Neutrophil (primary cell): ENCODE results near the gene CEP20.

Experiments
- H3K27ac ChIP-seq: fragments of 200-600 bp; sonication (generic); 2 replicates; pipeline ENCODE4 v1.5.1; 2016; ENCODE audit warnings: mild to moderate bottlenecking, moderate library complexity
- H3K27me3 ChIP-seq: fragments of 200-600 bp; sonication (generic); 2 replicates; pipeline ENCODE4 v1.6.0; 2016; ENCODE audit warnings: mild to moderate bottlenecking
- H3K36me3 ChIP-seq: fragments of 200-600 bp; sonication (generic); 2 replicates; pipeline ENCODE4 v1.5.1; 2017
- H3K4me1 ChIP-seq, 2 experiments: fragments of 200-600 bp in 1 of 2; sonication (generic) in 1 of 2; 1 replicate in 1 of 2; 2 replicates in 1 of 2; pipeline versions ENCODE4 v1.5.1 to v1.6.1; 2013 to 2016; ENCODE audit warnings: low read depth in 1 of 2, low read length in 1 of 2, mild to moderate bottlenecking in 1 of 2, moderate library complexity in 1 of 2; ENCODE audit not compliant: control insufficient read depth in 1 of 2, insufficient read depth in 1 of 2
- H3K4me3 ChIP-seq, 2 experiments: fragments of 200-600 bp in 1 of 2; sonication (generic) in 1 of 2; 1 replicate in 1 of 2; 2 replicates in 1 of 2; pipeline ENCODE4 v1.5.1; 2013 to 2016; ENCODE audit warnings: low read depth in 1 of 2, low read length in 1 of 2, mild to moderate bottlenecking in 1 of 2, moderate library complexity in 1 of 2
- H3K9me3 ChIP-seq: fragments of 200-600 bp; sonication (generic); 2 replicates; pipeline ENCODE4 v1.5.1; 2016
- TF ChIP-seq, protein P1 (sequence below): fragments of 200-600 bp; sonication (generic); IDR thresholded peaks from 2 replicates; pipeline ENCODE4 v1.5.1; 2016; ENCODE audit warnings: antibody characterized with exemption

CEP20 gene

GRCh38 chr16:15829460-15829859 lies 58.9 kb downstream of the CEP20 start:
- Histone ChIP-seq H3K36me3 (no peaks in the 10 kb centered on the region), H3K27ac (no peak overlapping the region)

DNA sequence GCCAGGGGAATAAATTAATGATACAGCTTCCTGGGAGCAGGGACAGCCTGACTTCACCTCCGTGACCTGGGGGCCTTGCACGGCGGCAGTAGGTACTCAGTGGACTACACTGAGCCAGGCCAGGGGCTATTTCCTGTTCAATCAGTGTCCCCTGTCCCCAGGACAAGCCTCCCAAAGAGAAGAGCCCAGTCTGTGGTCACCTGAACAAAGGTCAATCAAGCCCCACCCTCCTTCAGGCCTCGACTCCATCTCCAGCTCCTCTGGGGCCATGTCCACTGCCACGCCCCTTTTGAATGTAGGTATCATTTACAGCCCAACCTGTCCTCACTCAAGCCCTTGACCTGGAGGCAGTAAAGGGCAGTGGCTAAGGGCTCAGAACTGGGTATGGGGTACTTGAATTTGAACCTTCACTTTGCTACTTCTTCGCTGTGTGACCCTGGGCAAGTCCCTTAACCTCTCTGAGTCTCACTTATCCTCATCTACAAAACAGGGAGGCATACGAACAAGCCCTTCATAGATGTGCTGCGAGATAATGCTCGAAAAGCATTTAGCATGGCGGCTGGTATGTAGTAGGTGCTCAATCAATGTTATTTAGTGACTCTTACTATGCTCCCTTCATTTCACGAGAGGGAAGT lies 60.6 kb downstream of the CEP20 start:
- Histone ChIP-seq H3K27me3 (no peaks in the 10 kb centered on the region), H3K27ac (no peak overlapping the region), H3K9me3 (no peaks in the 10 kb centered on the region), H3K4me3 (no peak overlapping the region), H3K36me3 (no peaks in the 10 kb centered on the region), H3K4me1 (peaks cover 1 to 13% of the 10 kb centered on the region in 2 experiments)
- TF ChIP-seq, protein P1, sequence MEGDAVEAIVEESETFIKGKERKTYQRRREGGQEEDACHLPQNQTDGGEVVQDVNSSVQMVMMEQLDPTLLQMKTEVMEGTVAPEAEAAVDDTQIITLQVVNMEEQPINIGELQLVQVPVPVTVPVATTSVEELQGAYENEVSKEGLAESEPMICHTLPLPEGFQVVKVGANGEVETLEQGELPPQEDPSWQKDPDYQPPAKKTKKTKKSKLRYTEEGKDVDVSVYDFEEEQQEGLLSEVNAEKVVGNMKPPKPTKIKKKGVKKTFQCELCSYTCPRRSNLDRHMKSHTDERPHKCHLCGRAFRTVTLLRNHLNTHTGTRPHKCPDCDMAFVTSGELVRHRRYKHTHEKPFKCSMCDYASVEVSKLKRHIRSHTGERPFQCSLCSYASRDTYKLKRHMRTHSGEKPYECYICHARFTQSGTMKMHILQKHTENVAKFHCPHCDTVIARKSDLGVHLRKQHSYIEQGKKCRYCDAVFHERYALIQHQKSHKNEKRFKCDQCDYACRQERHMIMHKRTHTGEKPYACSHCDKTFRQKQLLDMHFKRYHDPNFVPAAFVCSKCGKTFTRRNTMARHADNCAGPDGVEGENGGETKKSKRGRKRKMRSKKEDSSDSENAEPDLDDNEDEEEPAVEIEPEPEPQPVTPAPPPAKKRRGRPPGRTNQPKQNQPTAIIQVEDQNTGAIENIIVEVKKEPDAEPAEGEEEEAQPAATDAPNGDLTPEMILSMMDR: no peak

More at GRCh38 chr16:15829460-15829859, 58.9 kb downstream of the CEP20 start:
- H3K27me3 ChIP-seq: no peaks in the 10 kb centered on the region
- no peak overlapping the region for H3K4me3 ChIP-seq
- no peaks in the 10 kb centered on the region for H3K9me3 ChIP-seq
- TF ChIP-seq, protein P1: no peak
- H3K4me1 ChIP-seq: peaks cover 18 to 26% of the 10 kb centered on the region in 2 experiments

GRCh38 chr16:15827299-15827698 lies 61.1 kb downstream of the CEP20 start:
- H3K4me1 ChIP-seq: peaks cover 0 to 13% of the 10 kb centered on the region in 2 experiments

GRCh38 chr16:15825750-15826305 lies 62.6 kb downstream of the CEP20 start:
- H3K27me3 ChIP-seq: no peaks in the 10 kb centered on the region
- TF ChIP-seq, protein P1: no peak
- H3K9me3 ChIP-seq: no peaks in the 10 kb centered on the region
- no peak overlapping the region for H3K27ac ChIP-seq
- H3K4me3 ChIP-seq: no peak overlapping the region
- H3K36me3 ChIP-seq: no peaks in the 10 kb centered on the region
- H3K4me1 ChIP-seq: peaks cover 0 to 6% of the 10 kb centered on the region in 2 experiments

More at GRCh38 chr16:15827299-15827698, 61.1 kb downstream of the CEP20 start:
- Histone ChIP-seq H3K9me3 (no peaks in the 10 kb centered on the region), H3K27me3 (no peaks in the 10 kb centered on the region), H3K27ac (no peak overlapping the region), H3K4me3 (no peak overlapping the region), H3K36me3 (no peaks in the 10 kb centered on the region)
- TF ChIP-seq, protein P1: no peak

- Histone ChIP-seq H3K27ac (no peak overlapping the region), H3K9me3 (no peaks in the 10 kb centered on the region), H3K36me3 (no peaks in the 10 kb centered on the region), H3K4me3 (no peak overlapping the region), H3K4me1 (no peaks in the 10 kb centered on the region), H3K27me3 (no peaks in the 10 kb centered on the region)
- TF ChIP-seq, protein P1: no peak
These were observed 65.4 kb downstream of the CEP20 start for GRCh38 chr16:15822957-15823356.
